A549 (cell line): ENCODE measurements around the gene AKAP8. TPM values are rescaled to one million over a fixed set of nuclear protein-coding genes. Genes with fewer than 3 reads are reported as not detected.

ENCODE experiments used
- ATAC-seq, 2 experiments: fragments of 200-7000 bp in 1 of 2; fragments of >200 bp in 1 of 2; cut with Nextera tagmentation in 1 of 2; cut with Tn5 transposase in 1 of 2; 3 replicates each; pipeline versions ENCODE4 v1.8.0 to v1.9.1; 2018 to 2020; ENCODE audit warnings: mild to moderate bottlenecking in 1 of 2, moderate library complexity in 1 of 2
- CTCF ChIA-PET: fragments of 300-600 bp; sonication (Branson Sonifier 250); formaldehyde crosslinking; extraction: SDS; loops from one replicate; lab custom pipeline; 2021; ENCODE audit warnings: antibody characterized with exemption, inconsistent platforms; lab: Yijun Ruan, JAX
- POLR2A ChIA-PET: fragments of 350-600 bp; formaldehyde crosslinking; extraction: SDS; loops from one replicate; lab custom pipeline; 2021; ENCODE audit warnings: antibody characterized with exemption, inconsistent platforms; lab: Yijun Ruan, JAX
- DNase-seq, 2 experiments: peaks; one replicate each; pipeline versions ENCODE4 v3.0.0 to v3.0.0-alpha.2; 2011 to 2016; ENCODE audit warnings: low read depth in 1 of 2, low spot score in 1 of 2
- FAIRE-seq: peaks from 2 replicates; lab custom pipeline; 2011; peaks lifted over from hg19 to GRCh38; lab: Jason Lieb, UNC
- H3K27ac ChIP-seq, 2 experiments: fragments of >200 bp; sonication (Bioruptor Twin); formaldehyde crosslinking; 3 replicates each; pipeline ENCODE4 v1.5.1; 2016 to 2017
- H3K4me1 ChIP-seq: fragments of >200 bp; sonication (Bioruptor Twin); formaldehyde crosslinking; 3 replicates; pipeline ENCODE4 v1.6.1; 2016
- H3K4me2 ChIP-seq: fragments of >200 bp; sonication (Bioruptor Twin); formaldehyde crosslinking; 3 replicates; pipeline ENCODE4 v1.6.1; 2016
- H3K4me3 ChIP-seq: fragments of >200 bp; sonication (Bioruptor Twin); formaldehyde crosslinking; 3 replicates; pipeline ENCODE4 v1.5.1; 2016
- H3K9me3 ChIP-seq: fragments of >200 bp; sonication (Bioruptor Twin); formaldehyde crosslinking; 3 replicates; pipeline ENCODE4 v1.6.1; 2016
- CBX2 ChIP-seq: fragments of 200-600 bp; sonication (generic); IDR thresholded peaks from 2 replicates; pipeline ENCODE4 v1.6.1; 2016; ENCODE audit warnings: low read depth, mild to moderate bottlenecking, borderline replicate concordance
- CBX8 ChIP-seq: fragments of 200-600 bp; sonication (generic); IDR thresholded peaks from 2 replicates; pipeline ENCODE4 v1.6.1; 2016
- CTCF ChIP-seq: fragments of >200 bp; sonication (Bioruptor Twin); formaldehyde crosslinking; IDR thresholded peaks from 3 replicates; pipeline ENCODE4 v1.5.1; 2016
- FOSB ChIP-seq: fragments of 250-450 bp; sonication (Bioruptor Pico); IDR thresholded peaks from 2 replicates; pipeline ENCODE4 v1.5.0; 2020; ENCODE audit warnings: mild to moderate bottlenecking, moderate library complexity
- GATA3 ChIP-seq: IDR thresholded peaks from 2 replicates; pipeline ENCODE4 v1.6.1; 2012; ENCODE audit warnings: borderline replicate concordance
- HDAC2 ChIP-seq: fragments of 200-600 bp; sonication (generic); IDR thresholded peaks from 2 replicates; pipeline ENCODE4 v1.6.1; 2016
- HOXA7 ChIP-seq: fragments of 250-450 bp; sonication (Bioruptor Pico); IDR thresholded peaks from 2 replicates; pipeline ENCODE4 v1.5.0; 2020; ENCODE audit warnings: mild to moderate bottlenecking, moderate library complexity
- JUN ChIP-seq, 2 experiments: fragments of >200 bp; sonication (Bioruptor Twin); formaldehyde crosslinking; IDR thresholded peaks; 2 replicates in 1 of 2; 3 replicates in 1 of 2; pipeline ENCODE4 v1.6.1; 2016 to 2017
- JUNB ChIP-seq: fragments of >200 bp; sonication (Bioruptor Twin); formaldehyde crosslinking; IDR thresholded peaks from 2 replicates; pipeline ENCODE4 v1.6.1; 2016
- KDM1A ChIP-seq: fragments of 200-600 bp; sonication (generic); IDR thresholded peaks from 2 replicates; pipeline ENCODE4 v1.6.1; 2016; ENCODE audit warnings: low read depth, mild to moderate bottlenecking
- MAFK ChIP-seq: fragments of 450-650 bp; IDR thresholded peaks from 2 replicates; pipeline ENCODE4 v1.6.1; 2014; ENCODE audit not compliant: partially characterized antibody
- MAZ ChIP-seq: fragments of 150-350 bp; IDR thresholded peaks from 2 replicates; pipeline ENCODE4 v1.6.1; 2014; ENCODE audit warnings: antibody characterized with exemption, low read depth, low read length, borderline replicate concordance
- MYC ChIP-seq: IDR thresholded peaks from 2 replicates; pipeline ENCODE4 v1.6.1; 2012; ENCODE audit warnings: mild to moderate bottlenecking, inconsistent platforms, low read length, improper control_type of control experiment, borderline replicate concordance
- NPAS2 ChIP-seq: fragments of 250-450 bp; sonication (Bioruptor Pico); IDR thresholded peaks from 2 replicates; pipeline ENCODE4 v1.8.0; 2022; ENCODE audit warnings: mild to moderate bottlenecking, moderate library complexity, borderline replicate concordance
- PBX3 ChIP-seq: IDR thresholded peaks from 2 replicates; pipeline ENCODE4 v1.6.1; 2012
- PHF8 ChIP-seq: fragments of 200-600 bp; sonication (generic); IDR thresholded peaks from 2 replicates; pipeline ENCODE4 v1.6.1; 2016; ENCODE audit warnings: low read depth, mild to moderate bottlenecking, antibody characterized with exemption, moderate library complexity, borderline replicate concordance
- POLR2A ChIP-seq: IDR thresholded peaks from 2 replicates; pipeline ENCODE4 v1.6.1; 2012; ENCODE audit warnings: mild to moderate bottlenecking, low read length
- RARB ChIP-seq: fragments of 250-450 bp; sonication (Bioruptor Pico); IDR thresholded peaks from 2 replicates; pipeline ENCODE4 v1.8.0; 2021; ENCODE audit warnings: mild to moderate bottlenecking, moderate library complexity
- RCOR1 ChIP-seq: fragments of 150-350 bp; IDR thresholded peaks from 2 replicates; pipeline ENCODE4 v1.6.1; 2014; ENCODE audit warnings: antibody characterized with exemption, low read length, low read depth
- RFX5 ChIP-seq: fragments of 450-650 bp; IDR thresholded peaks from 2 replicates; pipeline ENCODE4 v1.7.1; 2014; ENCODE audit warnings: antibody characterized with exemption, mild to moderate bottlenecking, moderate library complexity
- SMC3 ChIP-seq: fragments of >200 bp; sonication (Bioruptor Twin); formaldehyde crosslinking; IDR thresholded peaks from 3 replicates; pipeline ENCODE4 v1.6.1; 2018; ENCODE audit warnings: inconsistent platforms
- TFCP2L1 ChIP-seq: fragments of 250-450 bp; sonication (Bioruptor Pico); IDR thresholded peaks from 2 replicates; pipeline ENCODE4 v1.5.0; 2021; ENCODE audit warnings: mild to moderate bottlenecking
- ZFP36 ChIP-seq: fragments of 450-650 bp; IDR thresholded peaks from 2 replicates; pipeline ENCODE4 v1.6.1; 2014; ENCODE audit warnings: borderline replicate concordance; ENCODE audit not compliant: partially characterized antibody
- ZNF302 ChIP-seq: fragments of 250-450 bp; sonication (Bioruptor Pico); IDR thresholded peaks from 2 replicates; pipeline ENCODE4 v1.9.0; 2021; ENCODE audit warnings: inconsistent platforms, mild to moderate bottlenecking, moderate library complexity
- ZSCAN20 ChIP-seq: fragments of 250-450 bp; sonication (Bioruptor Pico); IDR thresholded peaks from 2 replicates; pipeline ENCODE4 v1.8.0; 2022; ENCODE audit warnings: mild to moderate bottlenecking, moderate library complexity
- WGBS: methylation state at CpG from one replicate; pipeline ENCODE4 v1.1.6; 2017; ENCODE audit errors: missing lambda C conversion rate; 5-methylcytosine and 5-hydroxymethylcytosine counted together
- polyA plus RNA-seq, 4 experiments: library from polyadenylated mRNA; depleted of rRNA in 3 of 4; stranded (reverse); fragments of >200 nt; fragmentation: RNase III in 1 of 4; extraction: RNeasy Plus Mini Kit Qiagen cat#74134 plus additional on column Dnase treatment in 1 of 4; gene quantifications; 2 replicates in 3 of 4; 3 replicates in 1 of 4; pipeline ENCODE4 v1.2.3, GENCODE V29; 2011 to 2017
- TF ChIP-seq, protein P1 (sequence below): fragments of >200 bp; sonication (Bioruptor Twin); formaldehyde crosslinking; IDR thresholded peaks from 3 replicates; pipeline ENCODE4 v1.6.1; 2016
- TF ChIP-seq, protein P2 (sequence below): IDR thresholded peaks from 2 replicates; pipeline ENCODE4 v1.6.1; 2012

AKAP8 gene
- polyA plus RNA-seq, 2 of the 4 experiments (the other 2 are of a cell fraction), result 16.2 to 17.3 TPM

- POLR2A ChIA-PET, result no interaction called here
- CTCF ChIA-PET, result interaction anchor here (1.2 to 1.3 kb wide), 2 partner anchors 10 to 210 kb away, joined by 4 read pairs; no protein-coding TSS in a partner anchor
Measured at GRCh38 chr19:15371119-15371518, 8.5 kb downstream of the AKAP8 start.

GRCh38 chr19:15369594-15369891 is 10.0 kb downstream of the AKAP8 start:
- no peak overlapping the region for H3K27ac ChIP-seq
- 92% methylated on average over 6 of the region's 9 CpGs for WGBS
- H3K9me3 ChIP-seq, result no peaks in the 10 kb centered on the region
- TF ChIP-seq, protein P1, sequence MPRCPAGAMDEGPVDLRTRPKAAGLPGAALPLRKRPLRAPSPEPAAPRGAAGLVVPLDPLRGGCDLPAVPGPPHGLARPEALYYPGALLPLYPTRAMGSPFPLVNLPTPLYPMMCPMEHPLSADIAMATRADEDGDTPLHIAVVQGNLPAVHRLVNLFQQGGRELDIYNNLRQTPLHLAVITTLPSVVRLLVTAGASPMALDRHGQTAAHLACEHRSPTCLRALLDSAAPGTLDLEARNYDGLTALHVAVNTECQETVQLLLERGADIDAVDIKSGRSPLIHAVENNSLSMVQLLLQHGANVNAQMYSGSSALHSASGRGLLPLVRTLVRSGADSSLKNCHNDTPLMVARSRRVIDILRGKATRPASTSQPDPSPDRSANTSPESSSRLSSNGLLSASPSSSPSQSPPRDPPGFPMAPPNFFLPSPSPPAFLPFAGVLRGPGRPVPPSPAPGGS, result no peak
- TF ChIP-seq CBX8 (no peak), KDM1A (no peak), CTCF (no peak), FOSB (CRISPR knock-in tag) (no peak), PHF8 (no peak), PBX3 (no peak), JUNB (no peak), NPAS2 (no peak), JUN (IDR thresholded peaks at IDR 0.05) (no peak), MYC (no peak), MAFK (no peak), ZNF302 (no peak), ZSCAN20 (no peak), CBX2 (no peak), ZFP36 (no peak), POLR2A (no peak), GATA3 (no peak)
- FAIRE-seq (no peak), DNase-seq (no peak), ATAC-seq (no peak)
- no peaks in the 10 kb centered on the region for H3K4me1 ChIP-seq
- ChIA-PET CTCF (no interaction called here), POLR2A (no interaction called here)
- H3K4me3 ChIP-seq, result no peak overlapping the region
- H3K4me2 ChIP-seq, result no peak overlapping the region

More at GRCh38 chr19:15371119-15371518, 8.5 kb downstream of the AKAP8 start:
- Histone ChIP-seq H3K4me3 (no peak overlapping the region), H3K4me1 (no peaks in the 10 kb centered on the region), H3K4me2 (no peak overlapping the region), H3K27ac (no peak overlapping the region), H3K9me3 (no peaks in the 10 kb centered on the region)
- 92% methylated on average over 3 of the region's 7 CpGs for WGBS
- ATAC-seq (no peak), FAIRE-seq (no peak), DNase-seq (no peak)
- TF ChIP-seq ZNF302 (no peak), HOXA7 (CRISPR knock-in tag) (no peak), GATA3 (no peak), RFX5 (no peak), RARB (CRISPR knock-in tag) (no peak)

- no peak for DNase-seq
- Histone ChIP-seq H3K4me1 (no peaks in the 10 kb centered on the region), H3K4me2 (no peak overlapping the region), H3K4me3 (no peak overlapping the region), H3K27ac (no peak overlapping the region), H3K9me3 (no peaks in the 10 kb centered on the region)
- 91% methylated on average over 31 of the region's 35 CpGs for WGBS
- CTCF ChIA-PET, result interaction anchor here (0.6 kb wide), 1 partner anchor 741 kb away, joined by 4 read pairs; no protein-coding TSS in a partner anchor
- no peak for ATAC-seq
- no peak for FAIRE-seq
- POLR2A ChIA-PET, result no interaction called here
- TF ChIP-seq RFX5 (no peak), RCOR1 (no peak), NPAS2 (no peak), ZNF302 (no peak), JUNB (no peak), GATA3 (no peak), CBX2 (no peak), HOXA7 (CRISPR knock-in tag) (no peak), KDM1A (no peak), HDAC2 (no peak), TFCP2L1 (CRISPR knock-in tag) (no peak), SMC3 (no peak), MAZ (no peak)
- TF ChIP-seq, protein P1, result no peak
- TF ChIP-seq, protein P2, sequence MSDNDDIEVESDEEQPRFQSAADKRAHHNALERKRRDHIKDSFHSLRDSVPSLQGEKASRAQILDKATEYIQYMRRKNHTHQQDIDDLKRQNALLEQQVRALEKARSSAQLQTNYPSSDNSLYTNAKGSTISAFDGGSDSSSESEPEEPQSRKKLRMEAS, result no peak
Measured at GRCh38 chr19:15368798-15369593, 10.6 kb downstream of the AKAP8 start.
